Fibroblast of lung (primary cell): Measurements from ENCODE around the gene DBR1.
A peak's percentile ranks its signal among the peaks of the same experiment; 100 is the strongest.

Experiments used
- EZH2 ChIP-seq: IDR thresholded peaks from 2 replicates; pipeline ENCODE4 v1.5.1; 2012; ENCODE audit warnings: low read length, control low read depth, mild to moderate bottlenecking; ENCODE audit errors: missing control alignments
- TF ChIP-seq, protein P1 (sequence below), 2 donors: IDR thresholded peaks in 1 of 2; conservative IDR thresholded peaks in 1 of 2; 1 replicate in 1 of 2; 2 replicates in 1 of 2; pipeline ENCODE4 v1.5.1; 2011 to 2012; ENCODE audit warnings: low read length in 2 of 2, control low read depth in 1 of 2, inconsistent platforms in 1 of 2, low read depth in 1 of 2, mild to moderate bottlenecking in 1 of 2

- TF ChIP-seq EZH2, result no peak
- TF ChIP-seq, protein P1, sequence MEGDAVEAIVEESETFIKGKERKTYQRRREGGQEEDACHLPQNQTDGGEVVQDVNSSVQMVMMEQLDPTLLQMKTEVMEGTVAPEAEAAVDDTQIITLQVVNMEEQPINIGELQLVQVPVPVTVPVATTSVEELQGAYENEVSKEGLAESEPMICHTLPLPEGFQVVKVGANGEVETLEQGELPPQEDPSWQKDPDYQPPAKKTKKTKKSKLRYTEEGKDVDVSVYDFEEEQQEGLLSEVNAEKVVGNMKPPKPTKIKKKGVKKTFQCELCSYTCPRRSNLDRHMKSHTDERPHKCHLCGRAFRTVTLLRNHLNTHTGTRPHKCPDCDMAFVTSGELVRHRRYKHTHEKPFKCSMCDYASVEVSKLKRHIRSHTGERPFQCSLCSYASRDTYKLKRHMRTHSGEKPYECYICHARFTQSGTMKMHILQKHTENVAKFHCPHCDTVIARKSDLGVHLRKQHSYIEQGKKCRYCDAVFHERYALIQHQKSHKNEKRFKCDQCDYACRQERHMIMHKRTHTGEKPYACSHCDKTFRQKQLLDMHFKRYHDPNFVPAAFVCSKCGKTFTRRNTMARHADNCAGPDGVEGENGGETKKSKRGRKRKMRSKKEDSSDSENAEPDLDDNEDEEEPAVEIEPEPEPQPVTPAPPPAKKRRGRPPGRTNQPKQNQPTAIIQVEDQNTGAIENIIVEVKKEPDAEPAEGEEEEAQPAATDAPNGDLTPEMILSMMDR (conservative IDR thresholded peaks at IDR 0.05 in 1 of 2, IDR thresholded peaks at IDR 0.05 in 1 of 2; ENCODE audit: low read depth in 1 of 2, low read length in 2 of 2), result peak; percentile 94 to 95
Measured at GRCh38 chr3:138118612-138119422, 55.9 kb downstream of the DBR1 start.
